ENCODE measurements around the gene PPP2R5C. TPM values are rescaled to one million over a fixed set of nuclear protein-coding genes. Genes with fewer than 3 reads are reported as not detected.

The PPP2R5C gene
- total RNA-seq, 1 experiment from 2014 or later, result 93.0 TPM

DNA sequence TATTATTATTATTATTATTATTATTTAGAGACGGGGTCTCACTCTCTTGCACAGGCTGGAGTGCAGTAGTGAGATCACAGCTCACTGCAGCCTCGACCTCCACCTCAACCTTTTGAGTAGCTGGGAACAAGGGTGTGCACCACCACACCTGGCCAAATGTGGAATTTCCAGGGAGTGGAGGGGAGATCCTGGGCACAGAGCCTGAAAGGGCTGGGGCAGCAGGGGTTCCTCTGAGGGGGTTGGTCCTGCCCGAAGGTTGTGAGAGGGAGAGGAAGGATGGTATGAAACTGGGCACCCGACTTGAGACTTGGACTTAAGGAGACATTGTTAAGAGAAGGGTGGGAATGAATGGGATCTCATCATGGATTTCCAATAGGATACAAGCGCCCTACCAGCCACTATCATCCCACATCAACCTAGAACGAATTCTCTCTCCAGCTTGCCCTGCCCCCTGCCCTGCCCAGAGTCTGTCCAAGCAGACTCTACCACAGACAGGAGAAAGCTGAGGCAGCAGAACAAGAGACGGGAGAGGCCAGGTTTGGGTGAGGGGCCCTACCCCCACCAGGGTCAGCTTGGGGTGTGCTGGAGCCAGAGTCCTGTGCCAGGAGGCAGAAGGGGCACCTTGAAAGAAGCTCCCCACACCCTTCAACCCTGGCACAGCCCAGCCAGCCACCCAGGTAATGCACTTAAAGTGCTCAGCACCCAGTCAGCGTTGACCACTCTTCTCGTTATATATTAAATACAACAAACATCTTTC is 200.4 kb downstream of the PPP2R5C start:
- WGBS (ENCODE audit: extremely low coverage, insufficient read length, low lambda C conversion rate), result no CpG with 5 or more reads among the region's 9 CpGs
- H2BK15ac ChIP-seq (ENCODE audit: low read depth, low read length), result no peak overlapping the region
- no peak overlapping the region for H2AFZ ChIP-seq (ENCODE audit: low read length)
- H3K4me2 ChIP-seq (ENCODE audit: insufficient read depth, insufficient read length, low read length), result no peak overlapping the region
- no peak overlapping the region for H3K56ac ChIP-seq (ENCODE audit: insufficient read length, low read depth, low read length)
- no peak overlapping the region for H3K23ac ChIP-seq (ENCODE audit: insufficient read length, low read depth, low read length)
- no peak overlapping the region for H2BK12ac ChIP-seq (ENCODE audit: insufficient read length, low read depth, low read length)
- peaks cover 14% of the 10 kb centered on the region for H3K23me2 ChIP-seq (ENCODE audit: insufficient read length, low read depth, low read length, poor library complexity, severe bottlenecking)
- no peak overlapping the region for H3K4ac ChIP-seq (ENCODE audit: low read depth, low read length)
- H3K9me3 Mint-ChIP-seq, result no peaks in the 10 kb centered on the region; a peak in 1 of 5 replicates
- H3K4me1 Mint-ChIP-seq, result peaks cover 22 to 28% of the 10 kb centered on the region in 2 experiments
- TF ChIP-seq, protein P1, sequence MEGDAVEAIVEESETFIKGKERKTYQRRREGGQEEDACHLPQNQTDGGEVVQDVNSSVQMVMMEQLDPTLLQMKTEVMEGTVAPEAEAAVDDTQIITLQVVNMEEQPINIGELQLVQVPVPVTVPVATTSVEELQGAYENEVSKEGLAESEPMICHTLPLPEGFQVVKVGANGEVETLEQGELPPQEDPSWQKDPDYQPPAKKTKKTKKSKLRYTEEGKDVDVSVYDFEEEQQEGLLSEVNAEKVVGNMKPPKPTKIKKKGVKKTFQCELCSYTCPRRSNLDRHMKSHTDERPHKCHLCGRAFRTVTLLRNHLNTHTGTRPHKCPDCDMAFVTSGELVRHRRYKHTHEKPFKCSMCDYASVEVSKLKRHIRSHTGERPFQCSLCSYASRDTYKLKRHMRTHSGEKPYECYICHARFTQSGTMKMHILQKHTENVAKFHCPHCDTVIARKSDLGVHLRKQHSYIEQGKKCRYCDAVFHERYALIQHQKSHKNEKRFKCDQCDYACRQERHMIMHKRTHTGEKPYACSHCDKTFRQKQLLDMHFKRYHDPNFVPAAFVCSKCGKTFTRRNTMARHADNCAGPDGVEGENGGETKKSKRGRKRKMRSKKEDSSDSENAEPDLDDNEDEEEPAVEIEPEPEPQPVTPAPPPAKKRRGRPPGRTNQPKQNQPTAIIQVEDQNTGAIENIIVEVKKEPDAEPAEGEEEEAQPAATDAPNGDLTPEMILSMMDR (conservative IDR thresholded peaks at IDR 0.05), result no peak
- H2BK20ac ChIP-seq (ENCODE audit: low read depth, low read length, poor library complexity, severe bottlenecking), result no peak overlapping the region
- H3K4me1 ChIP-seq (ENCODE audit: insufficient read depth, low read length), result no peaks in the 10 kb centered on the region
- H3K79me1 ChIP-seq (ENCODE audit: insufficient read depth, low read depth, low read length, poor library complexity, severe bottlenecking), result no peaks in the 10 kb centered on the region
- no peak overlapping the region for H4K91ac ChIP-seq (ENCODE audit: insufficient read length, low read depth, low read length)
- H3K14ac ChIP-seq (ENCODE audit: insufficient read depth, low read length), result no peak overlapping the region
- H3K36me3 Mint-ChIP-seq (ENCODE audit: insufficient read depth in 1 of 3, low read depth in 3 of 3), result no peaks in the 10 kb centered on the region
- H3K27me3 Mint-ChIP-seq (ENCODE audit: low read depth), result peaks cover 43% of the 10 kb centered on the region
- H2BK120ac ChIP-seq (ENCODE audit: low read depth, low read length, poor library complexity, severe bottlenecking), result no peak overlapping the region
- no peak for DNase-seq
- H2AK5ac ChIP-seq (ENCODE audit: insufficient read length, low read length), result no peak overlapping the region
- no peak overlapping the region for H3T11ph ChIP-seq (ENCODE audit: low read length)
- H3K4me3 Mint-ChIP-seq, result no peak overlapping the region
- H4K20me1 ChIP-seq (ENCODE audit: control insufficient read depth, insufficient read depth, insufficient read length), result no peaks in the 10 kb centered on the region
- no peak overlapping the region for H3K18ac ChIP-seq (ENCODE audit: insufficient read length, low read depth, low read length)
- no peak overlapping the region for H3K27ac Mint-ChIP-seq
- H3K27ac ChIP-seq (ENCODE audit: insufficient read length, low read depth, low read length), result no peak overlapping the region
- H4K8ac ChIP-seq (replicated peaks; ENCODE audit: insufficient read length, low read depth, low read length), result no peak overlapping the region
- H3K79me2 ChIP-seq (ENCODE audit: insufficient read depth, low read length), result peaks cover 9% of the 10 kb centered on the region; the same call in 1 of the 2 replicates
- peaks cover 4% of the 10 kb centered on the region; the same call in 1 of the 2 replicates for H3K27me3 ChIP-seq (ENCODE audit: insufficient read depth, low read length)
- H2BK5ac ChIP-seq (ENCODE audit: insufficient read length, low read length), result no peak overlapping the region
- H3K9ac ChIP-seq (ENCODE audit: extremely low read depth, insufficient read length, low read length), result no peak overlapping the region
- H3K9me3 ChIP-seq (ENCODE audit: control insufficient read depth, low read depth, low read length), result no peaks in the 10 kb centered on the region
- no peak overlapping the region for H4K5ac ChIP-seq (ENCODE audit: insufficient read length, low read depth, low read length)
